ENCODE results near the gene CDH5. TPM values are rescaled to one million over a fixed set of nuclear protein-coding genes. Genes with fewer than 3 reads are reported as not detected.

CDH5 gene
- total and polyA plus RNA-seq, 2 of the 4 experiments (the other 2 are of a cell fraction), result not detected

DNA sequence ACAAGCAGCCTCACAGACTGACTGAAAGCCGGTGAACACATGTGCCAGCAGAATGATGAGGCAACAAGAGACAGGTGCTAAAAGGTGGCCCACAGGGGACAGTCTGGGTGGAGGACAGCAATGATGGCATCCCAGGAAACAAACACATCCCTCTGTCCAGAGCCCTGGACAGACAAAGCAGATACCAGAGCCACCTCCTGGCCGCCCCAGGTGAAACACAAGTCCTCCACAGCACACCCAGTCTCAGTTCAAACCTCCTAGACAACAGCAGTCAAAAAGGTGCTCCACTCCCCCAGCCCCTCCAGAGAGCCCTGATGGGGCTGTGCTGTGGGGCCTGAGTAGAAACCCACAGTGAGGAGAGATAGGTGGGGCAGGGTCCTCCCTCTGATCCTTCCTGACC is 20.3 kb upstream of the CDH5 start:
- no peaks in the 10 kb centered on the region for H3K79me1 ChIP-seq (ENCODE audit: low read depth in 1 of 2, low read length in 2 of 2)

More for the DNA sequence above, 20.3 kb upstream of the CDH5 start:
- no peaks in the 10 kb centered on the region for H3K4me1 ChIP-seq (ENCODE audit: control insufficient read depth, insufficient read depth, low read length)
- no peak overlapping the region for H4K91ac ChIP-seq (ENCODE audit: insufficient read depth, low read depth, low read length)
- H2AK9ac ChIP-seq (replicated peaks; ENCODE audit: low read depth, low read length, poor library complexity), result no peak overlapping the region
- H3K4ac ChIP-seq (ENCODE audit: low read depth, low read length), result no peak overlapping the region
- no peak for DNase-seq
- intact Hi-C loops (cut with micrococcal nuclease), result no loop called here
- H2BK15ac ChIP-seq (ENCODE audit: low read depth, low read length), result no peak overlapping the region
- no peaks in the 10 kb centered on the region; the same call in 1 of the 2 replicates for H3K9me1 ChIP-seq (ENCODE audit: insufficient read depth, low read length)
- H2BK120ac ChIP-seq (ENCODE audit: low read depth, low read length), result no peak overlapping the region
- H3K27me3 ChIP-seq (ENCODE audit: control insufficient read depth, insufficient read depth, low read length), result peaks cover 51% of the 10 kb centered on the region
- no peak overlapping the region for H3K23ac ChIP-seq (ENCODE audit: low read depth, low read length)
- H2AFZ ChIP-seq (replicated peaks; ENCODE audit: low read length, poor library complexity), result no peak overlapping the region
- no peak overlapping the region for H3K9ac ChIP-seq (ENCODE audit: low read depth, low read length)
- H4K5ac ChIP-seq (ENCODE audit: low read depth, low read length), result no peak overlapping the region
- H3K9me3 ChIP-seq (ENCODE audit: control insufficient read depth, insufficient read depth, low read length), result no peaks in the 10 kb centered on the region
- in situ Hi-C loops (cut with MboI; ENCODE audit: low sequenced_read_pairs), result no loop called here
- no peak for ATAC-seq (ENCODE audit: low read depth)
- H2AK5ac ChIP-seq (ENCODE audit: low read depth, low read length), result no peak overlapping the region
- H3K56ac ChIP-seq (ENCODE audit: extremely low read depth, insufficient read depth, low read length), result no peak overlapping the region
- H4K8ac ChIP-seq (ENCODE audit: low read depth in 2 of 2, low read length in 2 of 2), result no peak overlapping the region
- H4K20me1 ChIP-seq (ENCODE audit: insufficient read depth, low read length), result no peaks in the 10 kb centered on the region
- no peak overlapping the region for H3K4me3 ChIP-seq (ENCODE audit: insufficient read depth, low read depth, low read length)
- H2BK20ac ChIP-seq (ENCODE audit: low read depth, low read length), result no peak overlapping the region
- no CpG with 5 or more reads among the region's 2 CpGs for WGBS, 2 experiments (ENCODE audit: extremely low coverage in 2 of 2, insufficient read length in 1 of 2)
- H2BK5ac ChIP-seq (ENCODE audit: low read depth, low read length, poor library complexity, severe bottlenecking), result no peak overlapping the region
- dilution Hi-C loops (cut with HindIII; ENCODE audit: low sequenced_read_pairs, unreplicated experiment), result no loop called here
- no peak overlapping the region for H3K18ac ChIP-seq (ENCODE audit: low read depth, low read length)
- TF ChIP-seq RAD21 (IDR thresholded peaks at IDR 0.05; ENCODE audit: low read length), result no peak
- no peak for TF ChIP-seq POLR2A (IDR thresholded peaks at IDR 0.05; ENCODE audit: low read depth, low read length)
- TF ChIP-seq SMC3 (IDR thresholded peaks at IDR 0.05; ENCODE audit: low read depth, low read length), result no peak
- no peak for TF ChIP-seq CHD1 (IDR thresholded peaks at IDR 0.05; ENCODE audit: low read depth, low read length)
- TF ChIP-seq MXI1 (IDR thresholded peaks at IDR 0.05; ENCODE audit: borderline replicate concordance, low read depth, low read length), result no peak
- TF ChIP-seq MAZ (IDR thresholded peaks at IDR 0.05; ENCODE audit: borderline replicate concordance, low read depth, low read length), result no peak
- TF ChIP-seq RCOR1 (IDR thresholded peaks at IDR 0.05; ENCODE audit: insufficient replicate concordance, low read length), result no peak
- no peak for TF ChIP-seq CEBPB (IDR thresholded peaks at IDR 0.05; ENCODE audit: low read depth, low read length)
- TF ChIP-seq, protein P1, sequence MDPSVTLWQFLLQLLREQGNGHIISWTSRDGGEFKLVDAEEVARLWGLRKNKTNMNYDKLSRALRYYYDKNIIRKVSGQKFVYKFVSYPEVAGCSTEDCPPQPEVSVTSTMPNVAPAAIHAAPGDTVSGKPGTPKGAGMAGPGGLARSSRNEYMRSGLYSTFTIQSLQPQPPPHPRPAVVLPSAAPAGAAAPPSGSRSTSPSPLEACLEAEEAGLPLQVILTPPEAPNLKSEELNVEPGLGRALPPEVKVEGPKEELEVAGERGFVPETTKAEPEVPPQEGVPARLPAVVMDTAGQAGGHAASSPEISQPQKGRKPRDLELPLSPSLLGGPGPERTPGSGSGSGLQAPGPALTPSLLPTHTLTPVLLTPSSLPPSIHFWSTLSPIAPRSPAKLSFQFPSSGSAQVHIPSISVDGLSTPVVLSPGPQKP (IDR thresholded peaks at IDR 0.05; ENCODE audit: borderline replicate concordance, low read depth, low read length), result no peak
- no peak for TF ChIP-seq BHLHE40 (IDR thresholded peaks at IDR 0.05; ENCODE audit: low read depth, low read length)
- no peak for TF ChIP-seq FOS (IDR thresholded peaks at IDR 0.05; ENCODE audit: low read depth, low read length)
- TF ChIP-seq, protein P2, sequence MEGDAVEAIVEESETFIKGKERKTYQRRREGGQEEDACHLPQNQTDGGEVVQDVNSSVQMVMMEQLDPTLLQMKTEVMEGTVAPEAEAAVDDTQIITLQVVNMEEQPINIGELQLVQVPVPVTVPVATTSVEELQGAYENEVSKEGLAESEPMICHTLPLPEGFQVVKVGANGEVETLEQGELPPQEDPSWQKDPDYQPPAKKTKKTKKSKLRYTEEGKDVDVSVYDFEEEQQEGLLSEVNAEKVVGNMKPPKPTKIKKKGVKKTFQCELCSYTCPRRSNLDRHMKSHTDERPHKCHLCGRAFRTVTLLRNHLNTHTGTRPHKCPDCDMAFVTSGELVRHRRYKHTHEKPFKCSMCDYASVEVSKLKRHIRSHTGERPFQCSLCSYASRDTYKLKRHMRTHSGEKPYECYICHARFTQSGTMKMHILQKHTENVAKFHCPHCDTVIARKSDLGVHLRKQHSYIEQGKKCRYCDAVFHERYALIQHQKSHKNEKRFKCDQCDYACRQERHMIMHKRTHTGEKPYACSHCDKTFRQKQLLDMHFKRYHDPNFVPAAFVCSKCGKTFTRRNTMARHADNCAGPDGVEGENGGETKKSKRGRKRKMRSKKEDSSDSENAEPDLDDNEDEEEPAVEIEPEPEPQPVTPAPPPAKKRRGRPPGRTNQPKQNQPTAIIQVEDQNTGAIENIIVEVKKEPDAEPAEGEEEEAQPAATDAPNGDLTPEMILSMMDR (conservative IDR thresholded peaks at IDR 0.05; ENCODE audit: low read depth, low read length), result no peak
- TF ChIP-seq, protein P3, sequence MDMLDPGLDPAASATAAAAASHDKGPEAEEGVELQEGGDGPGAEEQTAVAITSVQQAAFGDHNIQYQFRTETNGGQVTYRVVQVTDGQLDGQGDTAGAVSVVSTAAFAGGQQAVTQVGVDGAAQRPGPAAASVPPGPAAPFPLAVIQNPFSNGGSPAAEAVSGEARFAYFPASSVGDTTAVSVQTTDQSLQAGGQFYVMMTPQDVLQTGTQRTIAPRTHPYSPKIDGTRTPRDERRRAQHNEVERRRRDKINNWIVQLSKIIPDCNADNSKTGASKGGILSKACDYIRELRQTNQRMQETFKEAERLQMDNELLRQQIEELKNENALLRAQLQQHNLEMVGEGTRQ (IDR thresholded peaks at IDR 0.05; ENCODE audit: low read depth, low read length), result no peak
- H3K14ac ChIP-seq (replicated peaks; ENCODE audit: low read depth, low read length), result no peak overlapping the region
- H3K27ac ChIP-seq (ENCODE audit: insufficient read depth, low read length), result no peak overlapping the region
- no peak overlapping the region for H3K4me2 ChIP-seq (ENCODE audit: low read depth, low read length)
- no TSS peak for BruUV-seq (replicated peaks)
- H3K36me3 ChIP-seq (ENCODE audit: control insufficient read depth, insufficient read depth, low read length), result no peaks in the 10 kb centered on the region
- ChIA-PET CTCF (interaction anchor here (0.8 kb wide), 1 partner anchor 70 kb away, joined by 4 read pairs; no protein-coding TSS in a partner anchor), POLR2A (ENCODE audit: unreplicated experiment) (no interaction called here)

Data from IMR-90 (cell line).